Measurements from ENCODE around the gene LEPR.
"Not testable (repeated sequence)": the region's sequence is repeated elsewhere in the genome, so short reads cannot be mapped to it uniquely, and the experiment has no call there.

Gene LEPR

DNA sequence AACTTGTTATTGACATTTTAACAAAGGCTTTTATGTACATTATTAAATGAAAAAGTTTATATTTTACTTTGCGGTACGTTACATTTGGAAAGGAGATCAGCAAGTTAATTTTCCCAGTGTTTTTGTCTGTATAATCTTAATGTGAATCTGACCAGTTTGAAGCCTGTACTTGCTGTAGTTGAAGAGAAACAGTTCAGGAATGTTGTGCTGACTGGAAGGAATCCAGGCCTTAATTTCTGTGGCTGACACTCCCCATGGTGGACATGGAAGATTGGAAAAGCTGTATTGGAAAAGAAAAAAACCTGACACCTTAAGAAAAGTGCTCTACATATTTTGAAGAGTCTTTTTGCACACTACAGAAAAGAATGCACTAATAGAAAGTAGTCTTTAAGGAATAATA is 15.5 kb downstream of the LEPR start:
- no peak for DNase-seq (ENCODE audit: low read depth)

DNA sequence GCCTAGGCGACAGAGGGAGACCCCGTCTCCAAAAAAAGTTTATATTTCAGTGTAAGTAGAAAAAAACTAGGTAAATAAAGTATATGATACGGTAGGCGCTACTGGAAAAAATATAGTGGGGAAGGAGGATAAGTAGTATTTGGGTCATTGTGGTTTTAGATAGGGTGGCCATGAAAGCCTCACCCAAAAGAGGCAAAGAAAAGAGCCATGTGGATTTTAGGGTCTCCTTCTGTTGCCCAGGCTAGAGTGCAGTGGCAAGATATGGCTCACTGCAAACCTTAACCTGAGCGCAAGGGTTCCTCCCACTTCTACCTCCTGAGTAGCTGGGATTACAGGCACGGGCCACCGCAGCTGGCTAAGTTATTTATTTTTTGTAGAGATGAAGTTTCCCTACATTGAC is 17.1 kb downstream of the LEPR start:
- DNase-seq (ENCODE audit: low read depth) = no peak

DNA sequence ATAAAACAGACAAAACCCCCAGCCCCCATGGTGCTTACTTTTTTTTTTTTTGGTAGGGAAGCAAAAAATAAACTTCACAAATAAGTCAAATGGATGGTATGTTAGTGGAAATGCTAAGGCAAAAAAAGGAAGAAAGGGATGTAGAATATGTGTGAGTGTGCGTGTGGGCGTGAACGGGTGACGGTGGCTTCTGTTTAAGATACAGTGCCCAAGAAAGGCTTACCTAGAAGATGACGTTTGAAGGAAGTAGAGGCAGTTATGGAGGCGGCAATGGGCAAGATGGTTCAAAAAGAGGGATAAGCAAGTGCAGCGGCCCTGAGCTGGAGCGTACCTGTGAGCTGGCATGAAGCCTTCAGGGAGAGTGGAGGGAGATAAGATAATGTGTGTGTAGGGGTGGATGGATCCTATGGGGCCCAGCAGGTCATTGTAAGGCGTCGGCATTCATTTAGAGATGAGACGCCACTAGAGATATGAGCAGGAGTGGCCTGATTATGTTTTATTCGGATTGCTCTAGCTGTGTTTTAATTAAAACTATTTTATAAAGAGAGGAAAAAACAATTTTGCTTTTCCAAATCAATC is 19.9 kb downstream of the LEPR start:
- DNase-seq (ENCODE audit: low read depth) = no peak

DNA sequence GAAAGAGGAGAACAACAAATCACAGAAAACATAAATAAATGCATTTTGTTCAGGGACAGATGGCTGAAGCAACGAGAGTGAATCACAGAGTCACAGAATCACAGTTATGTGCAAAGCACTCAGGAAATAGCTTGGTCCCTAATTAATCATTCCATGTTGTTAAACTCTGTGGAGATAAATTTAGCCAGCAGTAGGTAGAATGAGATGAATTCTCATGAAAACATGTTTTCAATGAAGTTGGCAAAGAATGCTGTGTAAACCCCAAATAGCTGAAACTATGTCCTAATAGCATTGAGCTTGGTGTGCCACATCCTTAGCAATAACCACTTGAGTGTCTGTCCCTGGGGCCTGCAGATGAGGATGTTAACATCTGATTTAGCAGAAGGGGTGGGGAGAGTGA is 20.4 kb downstream of the LEPR start:
- no peak for DNase-seq (ENCODE audit: low read depth)

DNA sequence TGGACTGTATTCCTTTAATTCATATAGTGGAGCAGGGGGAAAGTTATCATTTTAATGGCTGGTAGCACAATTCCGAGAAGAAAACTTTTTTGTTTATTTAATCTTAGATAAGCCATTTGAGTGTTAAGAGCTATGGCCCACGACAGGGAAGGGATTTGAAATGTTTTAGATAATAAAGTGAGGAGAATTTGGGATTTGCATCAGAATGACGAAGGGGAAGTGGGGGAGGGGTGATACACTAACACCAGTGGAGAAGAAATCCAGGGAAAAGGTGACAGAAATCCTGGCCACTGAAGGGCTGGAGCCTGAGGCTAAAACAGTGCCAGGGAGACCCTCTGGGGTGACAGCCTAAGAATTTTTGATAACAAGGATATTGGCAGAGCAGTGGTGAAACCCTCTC is 21.0 kb downstream of the LEPR start:
- no peak for DNase-seq (ENCODE audit: low read depth)

DNA sequence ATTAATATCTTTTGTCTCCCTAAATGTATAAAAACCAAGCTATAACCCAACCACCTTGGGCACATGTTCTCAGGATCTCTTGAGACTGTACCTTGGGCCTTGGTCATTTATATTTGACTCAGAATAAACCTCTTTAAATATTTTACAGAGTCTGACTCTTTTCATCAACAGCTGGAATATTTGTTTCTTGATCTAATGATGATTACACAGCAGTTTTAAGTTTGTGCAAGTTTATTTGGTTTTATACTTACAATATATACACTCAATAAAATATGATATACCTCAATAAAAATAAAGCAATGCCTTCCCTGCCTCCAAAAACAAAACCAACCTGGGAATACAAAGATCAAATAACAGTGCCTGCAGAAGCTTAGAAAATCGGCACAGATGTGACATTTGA is 22.0 kb downstream of the LEPR start:
- no peak for DNase-seq (ENCODE audit: low read depth)

DNA sequence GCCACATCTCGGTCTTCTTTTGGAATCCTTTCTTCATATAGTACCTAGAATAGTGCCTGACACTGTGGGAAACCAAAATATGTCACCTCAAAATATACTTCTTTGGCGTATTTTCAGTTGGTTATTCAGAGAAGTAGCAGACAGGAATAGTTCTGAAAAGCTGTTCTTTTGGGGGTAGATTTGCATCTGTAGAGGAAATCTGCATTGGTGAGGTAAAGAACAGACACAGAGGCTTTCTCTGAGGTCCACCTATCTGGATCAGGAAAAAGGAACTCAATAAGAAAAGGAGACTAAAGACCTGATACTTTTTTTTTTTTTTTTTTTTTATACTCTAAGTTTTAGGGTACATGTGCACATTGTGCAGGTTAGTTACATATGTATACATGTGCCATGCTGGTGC is 23.2 kb downstream of the LEPR start:
- DNase-seq (ENCODE audit: low read depth) = no peak

DNA sequence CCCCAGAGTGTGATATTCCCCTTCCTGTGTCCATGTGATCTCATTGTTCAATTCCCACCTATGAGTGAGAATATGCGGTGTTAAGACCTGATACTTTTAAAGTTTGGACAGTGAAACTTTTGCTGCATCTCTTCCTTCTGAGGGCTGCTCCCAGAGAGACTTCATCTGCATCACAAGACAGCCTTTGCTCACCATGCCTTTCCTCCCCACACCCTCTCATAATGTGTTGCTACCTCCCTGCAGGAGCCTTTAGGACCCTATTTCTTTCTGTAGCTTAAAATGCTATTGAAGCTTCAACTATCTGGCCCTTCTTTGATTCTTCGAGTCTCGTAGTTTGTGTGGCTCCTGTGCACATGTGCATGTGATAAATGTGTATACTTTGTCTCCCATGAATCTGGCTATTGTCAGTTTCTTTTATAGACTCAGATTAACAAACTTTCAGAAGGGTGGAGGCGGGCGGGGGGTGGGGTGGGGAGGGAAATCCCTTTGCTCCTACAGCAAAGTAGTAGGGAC is 23.7 kb downstream of the LEPR start:
- DNase-seq (ENCODE audit: low read depth) = no peak

DNA sequence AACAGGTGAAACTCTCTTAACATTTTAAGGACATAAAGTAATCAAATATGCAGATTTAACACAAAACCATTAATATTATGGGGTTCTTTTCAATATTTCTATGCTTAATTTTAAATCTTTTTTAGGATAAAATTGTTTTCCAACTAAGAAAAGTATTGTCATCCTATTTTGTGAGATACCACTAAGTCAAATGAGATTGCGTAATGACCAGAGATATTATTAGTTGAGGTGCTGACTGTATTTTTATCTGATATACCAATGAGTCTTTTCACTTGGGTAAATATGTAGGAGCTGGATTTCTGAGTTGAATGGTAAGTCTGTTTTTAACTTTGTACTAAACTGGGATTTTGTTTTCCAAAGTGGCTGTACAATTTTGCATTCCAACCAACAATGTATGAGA is 25.4 kb downstream of the LEPR start:
- no peak for DNase-seq (ENCODE audit: low read depth)

DNA sequence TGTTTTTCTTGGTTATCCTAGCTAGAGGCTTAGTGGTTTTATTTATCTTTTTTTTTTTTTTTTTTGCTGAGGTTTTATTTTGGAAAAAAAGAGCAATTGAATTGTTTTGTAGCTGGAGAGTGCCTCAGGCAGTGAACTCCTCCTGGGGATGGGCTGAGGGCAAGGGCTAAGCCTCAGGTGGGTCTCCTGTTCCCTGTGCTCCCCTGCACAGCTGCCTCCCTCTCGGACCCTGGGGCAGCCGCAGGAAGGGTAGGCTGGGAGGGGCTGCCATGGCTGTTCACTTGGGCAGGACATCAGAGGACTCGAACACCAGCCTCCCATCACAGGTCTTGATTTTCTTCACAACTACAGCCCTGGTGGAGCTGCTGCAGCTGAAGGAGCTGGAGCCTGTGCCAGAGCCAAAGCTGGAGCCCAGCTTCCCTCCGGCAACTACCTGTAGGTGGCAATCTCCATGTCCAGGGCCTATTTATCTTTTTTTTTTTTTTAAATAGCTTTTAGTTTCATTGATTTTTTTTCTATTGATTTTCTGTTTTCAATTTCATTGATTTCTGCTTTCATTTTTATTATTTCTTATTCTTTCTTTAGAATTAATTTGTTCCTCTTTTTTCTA is 28.9 kb downstream of the LEPR start:
- DNase-seq (ENCODE audit: low read depth) = no peak

DNA sequence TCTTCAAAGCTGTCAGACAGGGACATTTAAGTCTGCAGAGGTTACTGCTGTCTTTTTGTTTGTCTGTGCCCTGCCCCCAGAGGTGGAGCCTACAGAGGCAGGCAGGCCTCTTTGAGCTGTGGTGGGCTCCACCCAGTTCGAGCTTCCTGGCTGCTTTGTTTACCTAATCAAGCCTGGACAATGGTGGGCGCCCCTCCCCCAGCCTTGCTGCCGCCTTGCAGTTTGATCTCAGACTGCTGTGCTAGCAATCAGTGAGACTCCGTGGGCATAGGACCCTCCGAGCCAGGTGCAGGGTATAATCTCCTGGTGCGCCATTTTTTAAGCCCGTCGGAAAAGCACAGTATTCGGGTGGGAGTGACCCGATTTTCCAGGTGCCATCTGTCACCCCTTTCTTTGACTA is 35.2 kb downstream of the LEPR start:
- not testable (repeated sequence) for DNase-seq (ENCODE audit: low read depth)

DNA sequence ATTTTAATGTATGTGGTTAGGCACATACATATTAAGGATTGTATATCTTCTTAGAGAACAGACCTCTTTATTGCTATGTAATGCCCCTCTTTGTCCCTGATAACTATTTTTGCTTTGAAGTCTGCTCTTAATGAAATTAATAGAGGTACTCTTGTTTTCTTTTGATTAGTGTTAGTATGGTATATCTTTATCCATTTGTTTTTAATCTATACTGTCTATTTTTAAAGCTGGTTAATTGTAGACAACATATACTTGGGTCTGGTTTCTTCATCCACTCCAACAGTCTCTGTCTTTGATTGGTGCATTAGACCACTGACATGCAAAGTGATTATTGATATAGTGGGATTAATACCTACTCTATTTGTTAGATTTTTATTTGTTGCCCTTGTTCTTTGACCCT is 36.0 kb downstream of the LEPR start:
- no peak for DNase-seq (ENCODE audit: low read depth)

DNA sequence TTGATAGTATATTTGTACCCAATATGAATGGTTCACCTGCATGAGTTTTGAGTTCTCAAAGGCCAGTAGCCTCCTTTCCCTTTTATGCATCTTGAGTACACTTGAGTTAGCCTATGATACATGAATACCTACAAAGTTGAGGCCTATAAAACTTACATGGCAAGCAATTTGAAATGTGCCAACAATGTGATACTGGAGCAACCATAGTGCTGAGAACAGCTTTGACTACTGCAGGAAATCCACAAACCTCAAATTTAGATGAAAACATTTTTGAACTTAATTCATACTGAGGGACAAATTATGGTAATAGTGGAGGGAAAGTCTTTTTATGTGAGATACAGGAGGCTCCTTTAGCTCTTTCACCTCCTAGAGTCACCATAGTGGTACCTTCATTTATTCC is 37.4 kb downstream of the LEPR start:
- no peak for DNase-seq (ENCODE audit: low read depth)

DNA sequence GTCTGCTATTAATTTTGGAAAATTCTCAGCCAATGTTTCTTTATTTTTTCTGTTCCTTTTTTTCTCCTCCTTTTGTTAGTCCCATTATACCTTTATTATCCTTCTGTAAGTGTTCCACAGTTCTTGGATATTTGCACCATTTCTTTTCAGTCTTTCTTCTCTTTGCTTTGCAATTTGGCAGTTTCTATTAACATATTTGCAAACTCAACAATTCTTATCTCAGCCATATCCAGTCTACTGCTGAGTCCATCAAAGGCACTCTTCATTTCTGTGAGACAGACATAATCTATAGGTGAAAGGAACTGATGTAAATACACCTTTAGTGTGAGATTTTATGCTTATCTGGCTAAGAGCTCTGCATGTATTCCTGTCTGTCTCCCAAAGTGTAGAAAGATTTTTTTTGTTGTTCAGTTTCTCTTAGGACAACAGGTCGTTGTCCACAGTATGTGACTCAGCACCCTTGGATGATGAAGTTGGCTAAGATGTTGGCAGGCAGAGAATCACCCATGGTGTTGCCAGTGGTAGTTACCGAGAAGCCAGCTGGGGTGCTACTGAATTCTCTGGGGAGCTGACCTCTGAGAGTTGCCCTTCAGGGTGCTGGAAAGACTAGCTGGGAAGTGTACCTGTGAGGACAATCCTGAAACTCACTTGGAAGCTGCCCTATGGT is 38.4 kb downstream of the LEPR start:
- no peak for DNase-seq (ENCODE audit: low read depth)

DNA sequence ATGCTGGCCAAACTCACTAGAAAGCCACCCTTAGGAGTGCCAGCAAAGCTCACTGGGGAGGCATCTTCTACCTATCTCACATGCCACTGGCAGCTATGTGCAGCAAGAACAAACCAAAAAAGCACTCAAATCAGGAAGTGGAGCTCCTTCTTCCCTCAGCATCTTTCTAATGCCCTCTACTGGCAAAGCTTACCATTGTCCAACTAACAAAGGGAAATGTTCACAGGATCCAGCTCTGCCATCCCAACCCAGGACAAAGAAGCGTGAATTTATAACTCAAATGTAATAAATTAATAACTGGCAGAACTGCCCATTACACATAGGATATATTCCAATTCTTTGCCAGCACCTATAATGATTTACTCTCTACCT is 38.9 kb downstream of the LEPR start:
- no peak for DNase-seq (ENCODE audit: low read depth)

DNA sequence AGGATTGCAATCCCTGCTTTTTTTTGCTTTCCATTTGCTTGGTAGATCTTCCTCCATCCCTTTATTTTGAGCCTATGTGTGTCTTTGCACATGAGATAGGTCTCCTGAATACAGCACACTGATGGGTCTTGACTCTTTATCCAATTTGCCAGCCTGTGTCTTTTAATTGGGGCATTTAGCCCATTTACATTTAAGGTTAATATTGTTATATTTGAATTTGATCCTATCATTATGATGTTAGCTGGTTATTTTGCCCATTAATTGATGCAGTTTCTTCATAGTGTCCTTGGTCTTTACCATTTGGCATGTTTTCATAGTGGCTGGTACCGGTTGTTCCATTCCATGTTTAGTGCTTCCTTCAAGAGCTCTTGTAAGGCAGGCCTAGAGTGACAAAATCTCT is 45.4 kb downstream of the LEPR start:
- DNase-seq (ENCODE audit: low read depth) = not testable (repeated sequence)

DNA sequence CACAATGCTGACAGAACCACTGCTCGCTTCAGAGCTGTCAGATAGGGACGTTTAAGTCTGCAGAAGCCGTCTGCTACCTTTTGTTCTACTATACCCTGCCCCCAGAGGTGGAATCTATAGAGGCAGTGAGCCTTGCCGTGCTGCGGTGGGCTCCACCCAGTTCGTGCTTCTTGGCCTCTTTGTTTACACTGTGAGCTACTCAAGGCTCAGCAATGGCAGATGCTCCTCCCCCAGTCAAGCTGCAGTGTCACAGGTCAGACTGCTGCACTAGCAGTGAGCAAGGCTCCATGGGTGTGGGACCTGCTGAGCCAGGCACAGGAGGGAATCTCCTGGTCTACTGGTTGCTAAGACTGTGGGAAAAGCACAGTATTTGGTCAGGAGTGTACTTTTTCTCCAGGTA is 47.1 kb downstream of the LEPR start:
- no peak for DNase-seq (ENCODE audit: low read depth)

DNA sequence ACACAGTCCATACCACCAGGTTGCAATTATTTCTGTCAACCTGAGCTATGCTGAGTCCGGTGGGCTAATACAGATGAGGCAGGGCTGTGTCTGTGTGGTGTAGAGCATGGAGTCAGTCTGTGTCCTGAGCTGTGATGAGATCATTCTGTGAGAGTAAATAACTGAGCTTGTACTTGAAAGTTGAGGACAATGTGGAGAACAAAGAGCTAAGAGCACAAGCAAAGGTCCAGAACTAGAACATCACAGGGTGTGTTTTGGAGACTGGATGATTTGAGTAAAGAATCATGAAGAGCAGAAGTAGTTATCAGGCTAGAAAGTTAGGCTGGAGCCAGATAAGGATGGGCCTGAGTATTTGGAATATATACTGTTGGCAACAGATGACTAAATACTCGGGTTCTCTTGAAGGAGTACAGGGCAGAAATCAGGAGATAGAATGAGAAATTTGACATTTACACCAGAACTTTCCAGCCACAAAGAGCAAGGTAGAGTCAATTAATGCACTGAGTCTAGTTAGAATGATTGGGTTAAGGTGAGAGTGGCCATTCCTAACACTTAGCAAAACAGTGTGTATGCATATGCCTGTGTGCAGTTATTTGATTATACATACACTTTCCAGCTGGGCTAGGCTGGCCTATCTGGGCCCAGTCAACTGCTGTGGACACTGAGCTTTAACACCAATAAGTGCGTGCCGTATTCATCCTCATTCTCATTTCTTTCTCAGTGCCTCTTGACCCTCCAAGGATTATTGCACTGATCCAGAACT is 48.8 kb downstream of the LEPR start:
- DNase-seq (ENCODE audit: low read depth) = no peak

DNA sequence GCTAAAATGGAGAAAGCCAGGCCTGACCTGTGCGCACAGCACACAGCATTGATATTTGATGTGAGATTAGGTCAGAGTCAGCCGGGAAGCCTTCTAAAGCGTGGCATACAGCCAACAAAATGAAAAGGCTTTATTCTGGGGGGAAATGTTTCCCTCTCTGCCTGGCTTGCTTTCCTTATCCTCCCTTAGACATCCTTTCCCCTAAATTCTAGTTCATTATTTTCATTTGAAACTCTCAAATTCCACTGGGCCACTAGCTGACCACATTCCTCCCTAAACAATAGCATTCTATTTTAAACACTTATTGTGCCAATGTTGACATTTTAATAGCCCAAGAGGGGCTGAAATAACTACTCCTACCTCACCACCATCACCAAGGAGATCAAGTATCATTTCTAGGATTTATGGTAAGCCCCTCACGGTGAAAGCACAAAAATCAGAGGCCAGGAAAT is 49.4 kb downstream of the LEPR start:
- DNase-seq (ENCODE audit: low read depth) = no peak

Measured in activated T-cell treated with anti-CD3 and anti-CD28 coated beads for 1 hour (primary cell).